Esophagus (tissue), 2 donors: ENCODE data around the gene C16orf78. TPM values are rescaled to one million over a fixed set of nuclear protein-coding genes. Genes with fewer than 3 reads are reported as not detected.

Source experiments
- H3K27ac ChIP-seq, 2 donors: one replicate each; pipeline ENCODE4 v1.5.1; 2013; ENCODE audit warnings: low read depth in 2 of 2, mild to moderate bottlenecking in 2 of 2, inconsistent platforms in 1 of 2, low read length in 1 of 2, moderate library complexity in 1 of 2
- H3K27me3 ChIP-seq, 2 donors: one replicate each; pipeline ENCODE4 v1.6.1; 2013; ENCODE audit warnings: low read length in 2 of 2, control low read depth in 1 of 2, mild to moderate bottlenecking in 1 of 2; ENCODE audit not compliant: insufficient read depth in 2 of 2, control insufficient read depth in 1 of 2
- H3K36me3 ChIP-seq, 2 donors: one replicate each; pipeline ENCODE4 v1.6.1; 2013; ENCODE audit warnings: low read length in 1 of 2; ENCODE audit not compliant: control insufficient read depth in 2 of 2, insufficient read depth in 2 of 2
- H3K4me1 ChIP-seq, 2 donors: one replicate each; pipeline ENCODE4 v1.6.1; 2013; ENCODE audit warnings: low read length in 1 of 2; ENCODE audit not compliant: control insufficient read depth in 2 of 2, insufficient read depth in 2 of 2
- H3K4me3 ChIP-seq, 2 donors: one replicate each; pipeline ENCODE4 v1.5.1; 2013; ENCODE audit warnings: low read length in 2 of 2, mild to moderate bottlenecking in 2 of 2, low read depth in 1 of 2, moderate library complexity in 1 of 2
- H3K9me3 ChIP-seq, 2 donors: one replicate each; pipeline ENCODE4 v1.6.1; 2013; ENCODE audit warnings: mild to moderate bottlenecking in 2 of 2, low read depth in 1 of 2, low read length in 1 of 2, moderate library complexity in 1 of 2; ENCODE audit not compliant: control insufficient read depth in 2 of 2, insufficient read depth in 1 of 2
- WGBS, 2 donors: extraction: QIAGEN DNeasy Blood & Tissue Kit; methylation state at CpG; one replicate each; pipeline ENCODE4 v1.1.7; 2013; 5-methylcytosine and 5-hydroxymethylcytosine counted together
- polyA plus RNA-seq, 2 donors: library from polyadenylated mRNA; stranded (reverse); fragments of 200-250 nt; gene quantifications; one replicate each; pipeline ENCODE4 v1.2.3, GENCODE V29; 2013
- donor health status: healthy with polysubstance abuse.
- donor health status: Bipolar disorder and iron deficiency.

C16orf78 gene
- polyA plus RNA-seq, result not detected

GRCh38 chr16:49373504-49373903 is at the start of gene C16orf78:
TSS of gene C16orf78 (plus strand) at chr16:49373804. CDS start at chr16:49373940, 136 bp downstream.
- no peak within 1 kb of the TSS for H3K4me3 ChIP-seq
- H3K9me3 ChIP-seq, result no peaks in the 10 kb centered on the region
- 86 to 91% methylated on average over 4 of the region's 4 CpGs for WGBS, 2 donors

GRCh38 chr16:49324703-49325102 is 48.9 kb upstream of the C16orf78 start:
- WGBS, 2 donors, result 89% methylated on average over 9 of the region's 9 CpGs
- Histone ChIP-seq H3K4me1 (no peaks in the 10 kb centered on the region), H3K27ac (no peak overlapping the region), H3K36me3 (no peaks in the 10 kb centered on the region), H3K9me3 (no peaks in the 10 kb centered on the region), H3K27me3 (no peaks in the 10 kb centered on the region), H3K4me3 (no peak overlapping the region)

More at GRCh38 chr16:49373504-49373903, at the start of gene C16orf78:
- H3K27me3 ChIP-seq, result no peaks in the 10 kb centered on the region
- no peak within 1 kb of the TSS for H3K27ac ChIP-seq
- H3K4me1 ChIP-seq, result no peaks in the 10 kb centered on the region
- no peaks in the 10 kb centered on the region for H3K36me3 ChIP-seq

- Histone ChIP-seq H3K27ac (no peak overlapping the region), H3K4me3 (no peak overlapping the region), H3K36me3 (no peaks in the 10 kb centered on the region), H3K27me3 (no peaks in the 10 kb centered on the region), H3K9me3 (no peaks in the 10 kb centered on the region), H3K4me1 (no peaks in the 10 kb centered on the region)
- WGBS, 2 donors, result 65 to 72% methylated on average over 4 of the region's 4 CpGs
These were observed 46.1 kb upstream of the C16orf78 start for GRCh38 chr16:49327466-49327865.

- H3K4me3 ChIP-seq, result no peak overlapping the region
- 77 to 78% methylated on average over 4 of the region's 4 CpGs for WGBS, 2 donors
- H3K27ac ChIP-seq, result no peak overlapping the region
- no peaks in the 10 kb centered on the region for H3K9me3 ChIP-seq
- H3K4me1 ChIP-seq, result peaks cover 0 to 2% of the 10 kb centered on the region in 2 donors
- no peaks in the 10 kb centered on the region for H3K27me3 ChIP-seq
- H3K36me3 ChIP-seq, result no peaks in the 10 kb centered on the region
These were observed 45.3 kb upstream of the C16orf78 start for GRCh38 chr16:49328325-49328724.

GRCh38 chr16:49330562-49331201 is 42.9 kb upstream of the C16orf78 start:
- H3K36me3 ChIP-seq, result no peaks in the 10 kb centered on the region
- H3K27ac ChIP-seq, result no peak overlapping the region
- no peaks in the 10 kb centered on the region for H3K9me3 ChIP-seq
- 72 to 76% methylated on average over 9 of the region's 9 CpGs for WGBS, 2 donors
- no peaks in the 10 kb centered on the region for H3K27me3 ChIP-seq
- peaks cover 0 to 4% of the 10 kb centered on the region in 2 donors for H3K4me1 ChIP-seq
- no peak overlapping the region for H3K4me3 ChIP-seq

GRCh38 chr16:49332589-49333258 is 40.9 kb upstream of the C16orf78 start:
- H3K9me3 ChIP-seq, result no peaks in the 10 kb centered on the region
- 39 to 54% methylated on average over 2 of the region's 2 CpGs for WGBS, 2 donors
- H3K27ac ChIP-seq, result no peak overlapping the region

GRCh38 chr16:49333259-49333597 is 40.4 kb upstream of the C16orf78 start:
- Histone ChIP-seq H3K27ac (no peak overlapping the region), H3K4me3 (no peak overlapping the region), H3K36me3 (no peaks in the 10 kb centered on the region), H3K9me3 (no peaks in the 10 kb centered on the region), H3K27me3 (no peaks in the 10 kb centered on the region), H3K4me1 (peaks cover 0 to 4% of the 10 kb centered on the region in 2 donors)
- 69 to 80% methylated on average over 7 of the region's 7 CpGs for WGBS, 2 donors

More at GRCh38 chr16:49332589-49333258, 40.9 kb upstream of the C16orf78 start:
- Histone ChIP-seq H3K4me1 (peaks cover 0 to 4% of the 10 kb centered on the region in 2 donors), H3K36me3 (no peaks in the 10 kb centered on the region), H3K4me3 (no peak overlapping the region), H3K27me3 (no peaks in the 10 kb centered on the region)

GRCh38 chr16:49335828-49336227 is 37.8 kb upstream of the C16orf78 start:
- no peaks in the 10 kb centered on the region for H3K9me3 ChIP-seq
- 64 to 74% methylated on average over 8 of the region's 8 CpGs for WGBS, 2 donors

GRCh38 chr16:49336581-49336980 is 37.0 kb upstream of the C16orf78 start:
- H3K27me3 ChIP-seq, result no peaks in the 10 kb centered on the region
- H3K4me3 ChIP-seq, result no peak overlapping the region
- no peaks in the 10 kb centered on the region for H3K36me3 ChIP-seq
- no peak overlapping the region for H3K27ac ChIP-seq
- peaks cover 2 to 4% of the 10 kb centered on the region in 2 donors for H3K4me1 ChIP-seq
- WGBS, 2 donors, result 79 to 84% methylated on average over 3 of the region's 3 CpGs
- H3K9me3 ChIP-seq, result no peaks in the 10 kb centered on the region

More at GRCh38 chr16:49335828-49336227, 37.8 kb upstream of the C16orf78 start:
- H3K27ac ChIP-seq, result no peak overlapping the region
- no peaks in the 10 kb centered on the region for H3K36me3 ChIP-seq
- H3K27me3 ChIP-seq, result no peaks in the 10 kb centered on the region
- H3K4me3 ChIP-seq, result no peak overlapping the region
- H3K4me1 ChIP-seq, result peaks cover 2 to 4% of the 10 kb centered on the region in 2 donors
